LHCN-M2 (cell line): ENCODE results near the gene GNAZ. TPM values are rescaled to one million over a fixed set of nuclear protein-coding genes. Genes with fewer than 3 reads are reported as not detected.
"Not testable (repeated sequence)": the region's sequence is repeated elsewhere in the genome, so short reads cannot be mapped to it uniquely, and the experiment has no call there.

ENCODE experiments used
- DNase-seq: peaks from one replicate; pipeline ENCODE4 v3.0.0-alpha.2; 2012; ENCODE audit warnings: low read depth
- polyA plus RNA-seq: library from polyadenylated mRNA; unstranded; fragments of >200 nt; gene quantifications from one replicate; pipeline ENCODE4 v1.2.1, GENCODE V29; 2012; ENCODE audit warnings: missing spikeins
- total RNA-seq: library from RNA; depleted of rRNA; stranded (reverse); fragments of >200 nt; gene quantifications from 2 replicates; pipeline ENCODE4 v1.2.3, GENCODE V29; 2014; rRNA removed

GNAZ gene
- total RNA-seq, result 6.1 and 9.6 TPM in 2 replicates
- 0.56 TPM for polyA plus RNA-seq

- DNase-seq, result no peak
These were observed at the start of gene GNAZ for GRCh38 chr22:23070418-23071229. Gene GNAZ, plus strand, starts transcription at chr22:23070519. Its CDS starts 25,177 bp downstream, at chr22:23095696.

- no peak for DNase-seq
These were observed 49.5 kb upstream of the GNAZ start for GRCh38 chr22:23020659-23021293.

GRCh38 chr22:23021660-23022353 is 48.5 kb upstream of the GNAZ start:
- DNase-seq, result not testable (repeated sequence)

GRCh38 chr22:23023294-23023693 is 47.0 kb upstream of the GNAZ start:
- no peak for DNase-seq

GRCh38 chr22:23026777-23027176 is 43.5 kb upstream of the GNAZ start:
- no peak for DNase-seq

GRCh38 chr22:23027849-23028248 is 42.5 kb upstream of the GNAZ start:
- not testable (repeated sequence) for DNase-seq

- DNase-seq, result no peak
These were observed 40.6 kb upstream of the GNAZ start for GRCh38 chr22:23029521-23030228.

GRCh38 chr22:23031381-23031780 is 38.9 kb upstream of the GNAZ start:
- DNase-seq, result no peak

GRCh38 chr22:23031786-23032185 is 38.5 kb upstream of the GNAZ start:
- DNase-seq, result no peak

GRCh38 chr22:23032658-23033057 is 37.7 kb upstream of the GNAZ start:
- no peak for DNase-seq

GRCh38 chr22:23033116-23033905 is 37.0 kb upstream of the GNAZ start:
- no peak for DNase-seq

GRCh38 chr22:23034621-23035556 is 35.4 kb upstream of the GNAZ start:
- no peak for DNase-seq

GRCh38 chr22:23035557-23036277 is 34.6 kb upstream of the GNAZ start:
- no peak for DNase-seq

GRCh38 chr22:23036684-23037428 is 33.5 kb upstream of the GNAZ start:
- DNase-seq, result no peak

GRCh38 chr22:23037429-23038333 is 32.6 kb upstream of the GNAZ start:
- no peak for DNase-seq

GRCh38 chr22:23038334-23038642 is 32.0 kb upstream of the GNAZ start:
- DNase-seq, result no peak

- DNase-seq, result no peak
These were observed 31.4 kb upstream of the GNAZ start for GRCh38 chr22:23038902-23039301.
